Peyer's patch (tissue), 4 donors: ENCODE measurements around the gene VPS50. TPM values are rescaled to one million over a fixed set of nuclear protein-coding genes. Genes with fewer than 3 reads are reported as not detected.
A peak's percentile ranks its signal among the peaks of the same experiment; 100 is the strongest.

Experiments
- DNase-seq, 3 donors: peaks; one replicate each; pipeline ENCODE4 v3.0.0-alpha.2; 2017 to 2019
- H3K27ac ChIP-seq, 4 donors: fragments of 200-600 bp; sonication (generic); one replicate each; pipeline ENCODE4 v1.5.1; 2016 to 2019
- H3K27me3 ChIP-seq, 2 donors: fragments of 200-600 bp; sonication (generic); one replicate each; pipeline ENCODE4 v1.5.1; 2019
- H3K36me3 ChIP-seq, 3 donors: fragments of 200-600 bp; sonication (generic); one replicate each; pipeline ENCODE4 v1.5.1; 2016 to 2019
- H3K4me1 ChIP-seq, 4 donors: fragments of 200-600 bp; sonication (generic); one replicate each; pipeline ENCODE4 v1.5.1; 2016 to 2019
- H3K4me3 ChIP-seq, 4 donors: fragments of 200-600 bp; sonication (generic); 1 replicate in 3 of 4; 2 replicates in 1 of 4; pipeline ENCODE4 v1.5.1; 2016 to 2019; ENCODE audit warnings: mild to moderate bottlenecking in 1 of 4
- H3K9me3 ChIP-seq, 4 donors: fragments of 200-600 bp; sonication (generic); one replicate each; pipeline ENCODE4 v1.5.1; 2016 to 2019; ENCODE audit warnings: mild to moderate bottlenecking in 1 of 4
- POLR2A ChIP-seq, 2 donors: fragments of 450-650 bp; IDR thresholded peaks; one replicate each; pipeline ENCODE4 v1.5.1; 2017; ENCODE audit warnings: antibody characterized with exemption in 2 of 2, mild to moderate bottlenecking in 2 of 2, moderate library complexity in 2 of 2
- total RNA-seq, 4 donors: library from RNA; depleted of rRNA; stranded (reverse); fragments of >200 nt; gene quantifications; one replicate each; pipeline ENCODE4 v1.1.0, GENCODE V29; 2016
- TF ChIP-seq, protein P1 (sequence below), 6 experiments: fragments of 450-650 bp in 4 of 6; fragments of 200-600 bp in 2 of 6; sonication (generic) in 1 of 6; IDR thresholded peaks; one replicate each; pipeline ENCODE4 v1.5.1; 2017 to 2019; ENCODE audit warnings: antibody characterized with exemption in 6 of 6, mild to moderate bottlenecking in 3 of 6, moderate library complexity in 1 of 6

The VPS50 gene
- total RNA-seq, 4 donors from 2014 or later, result 16.1 to 28.9 (median 20.9) TPM

DNA sequence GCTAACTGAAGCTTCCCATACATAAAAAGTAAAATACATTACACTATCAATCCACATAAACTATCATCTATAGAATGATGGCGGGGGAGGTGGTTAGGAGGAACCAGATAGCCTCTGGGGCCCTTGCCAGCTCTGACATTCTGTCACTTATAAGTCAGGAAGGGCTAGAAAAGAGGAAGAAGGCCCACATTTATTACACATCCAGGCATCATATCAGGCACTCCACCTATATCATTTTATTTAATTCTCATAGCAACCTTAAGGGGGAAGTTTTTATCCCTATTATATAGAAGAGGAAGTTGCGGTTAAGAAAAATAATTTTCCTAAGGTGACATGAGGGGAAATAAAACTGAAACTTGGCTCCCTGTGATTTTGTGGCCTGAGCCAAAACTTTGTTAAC lies 35.8 kb upstream of the VPS50 start:
- no peak overlapping the region for H3K4me3 ChIP-seq
- H3K27ac ChIP-seq, result no peak overlapping the region
- no peaks in the 10 kb centered on the region for H3K27me3 ChIP-seq
- DNase-seq, result no peak
- TF ChIP-seq, protein P1, sequence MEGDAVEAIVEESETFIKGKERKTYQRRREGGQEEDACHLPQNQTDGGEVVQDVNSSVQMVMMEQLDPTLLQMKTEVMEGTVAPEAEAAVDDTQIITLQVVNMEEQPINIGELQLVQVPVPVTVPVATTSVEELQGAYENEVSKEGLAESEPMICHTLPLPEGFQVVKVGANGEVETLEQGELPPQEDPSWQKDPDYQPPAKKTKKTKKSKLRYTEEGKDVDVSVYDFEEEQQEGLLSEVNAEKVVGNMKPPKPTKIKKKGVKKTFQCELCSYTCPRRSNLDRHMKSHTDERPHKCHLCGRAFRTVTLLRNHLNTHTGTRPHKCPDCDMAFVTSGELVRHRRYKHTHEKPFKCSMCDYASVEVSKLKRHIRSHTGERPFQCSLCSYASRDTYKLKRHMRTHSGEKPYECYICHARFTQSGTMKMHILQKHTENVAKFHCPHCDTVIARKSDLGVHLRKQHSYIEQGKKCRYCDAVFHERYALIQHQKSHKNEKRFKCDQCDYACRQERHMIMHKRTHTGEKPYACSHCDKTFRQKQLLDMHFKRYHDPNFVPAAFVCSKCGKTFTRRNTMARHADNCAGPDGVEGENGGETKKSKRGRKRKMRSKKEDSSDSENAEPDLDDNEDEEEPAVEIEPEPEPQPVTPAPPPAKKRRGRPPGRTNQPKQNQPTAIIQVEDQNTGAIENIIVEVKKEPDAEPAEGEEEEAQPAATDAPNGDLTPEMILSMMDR (IDR thresholded peaks at IDR 0.05), result no peak
- no peak for TF ChIP-seq POLR2A (IDR thresholded peaks at IDR 0.05)
- H3K4me1 ChIP-seq, result no peaks in the 10 kb centered on the region
- no peaks in the 10 kb centered on the region for H3K36me3 ChIP-seq
- H3K9me3 ChIP-seq, result no peaks in the 10 kb centered on the region

DNA sequence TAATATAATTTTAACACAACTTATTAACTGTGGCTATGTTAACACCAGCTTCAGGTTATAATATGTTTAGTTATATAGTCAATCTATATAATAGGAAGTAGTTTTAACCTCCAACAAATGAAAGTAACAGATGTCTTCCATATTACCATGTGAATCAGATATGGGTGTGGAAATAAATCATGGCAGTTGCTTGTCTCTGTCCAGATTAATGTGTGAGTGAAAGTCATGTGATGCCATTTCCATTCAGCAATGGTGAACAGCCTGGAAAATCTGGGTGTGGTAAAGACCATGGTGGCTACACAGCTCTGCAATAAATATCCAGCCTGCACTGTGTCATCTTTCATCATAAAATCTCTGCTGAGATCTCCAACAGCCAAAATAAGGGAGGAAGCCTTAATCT lies 33.7 kb upstream of the VPS50 start:
- Histone ChIP-seq H3K4me1 (no peaks in the 10 kb centered on the region), H3K27me3 (no peaks in the 10 kb centered on the region), H3K9me3 (no peaks in the 10 kb centered on the region), H3K4me3 (no peak overlapping the region), H3K36me3 (no peaks in the 10 kb centered on the region), H3K27ac (no peak overlapping the region)
- TF ChIP-seq, protein P1 (IDR thresholded peaks at IDR 0.05), result no peak
- no peak for TF ChIP-seq POLR2A (IDR thresholded peaks at IDR 0.05)
- DNase-seq, result no peak

DNA sequence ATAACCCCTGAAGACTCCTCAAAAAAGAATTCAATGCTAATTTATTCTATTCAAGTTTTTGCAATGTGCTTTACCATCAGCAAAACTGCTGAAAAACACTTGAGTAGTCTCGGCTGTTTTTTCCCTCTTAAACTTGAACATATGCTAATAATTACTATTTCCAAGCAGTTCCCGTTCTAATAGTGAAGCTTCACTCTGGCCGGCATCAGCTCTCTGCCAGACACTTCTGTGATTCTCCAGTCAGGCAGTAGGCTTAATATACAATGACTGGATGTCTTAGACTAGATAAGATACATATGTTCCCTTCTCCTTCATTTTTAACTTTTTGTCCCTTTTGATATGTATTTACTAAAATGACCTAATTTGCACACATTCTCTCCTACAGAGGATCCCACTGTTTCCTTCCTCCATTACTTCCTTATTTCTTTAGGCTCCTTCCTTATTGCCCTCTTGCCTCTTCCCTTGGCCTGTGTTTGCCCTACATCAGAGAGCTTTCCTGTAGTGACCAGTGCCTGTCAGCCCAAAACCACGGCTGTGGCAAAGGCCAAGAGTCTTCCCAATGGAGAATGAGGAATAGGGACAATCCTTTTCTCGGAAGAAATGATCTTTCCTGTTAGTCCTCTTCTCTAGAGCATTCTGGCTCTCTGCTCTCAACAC lies 29.4 kb upstream of the VPS50 start:
- Histone ChIP-seq H3K36me3 (no peaks in the 10 kb centered on the region), H3K27me3 (no peaks in the 10 kb centered on the region), H3K4me1 (no peaks in the 10 kb centered on the region), H3K4me3 (no peak overlapping the region), H3K27ac (no peak overlapping the region), H3K9me3 (no peaks in the 10 kb centered on the region)
- TF ChIP-seq, protein P1 (IDR thresholded peaks at IDR 0.05), result no peak
- no peak for TF ChIP-seq POLR2A (IDR thresholded peaks at IDR 0.05)
- no peak for DNase-seq

DNA sequence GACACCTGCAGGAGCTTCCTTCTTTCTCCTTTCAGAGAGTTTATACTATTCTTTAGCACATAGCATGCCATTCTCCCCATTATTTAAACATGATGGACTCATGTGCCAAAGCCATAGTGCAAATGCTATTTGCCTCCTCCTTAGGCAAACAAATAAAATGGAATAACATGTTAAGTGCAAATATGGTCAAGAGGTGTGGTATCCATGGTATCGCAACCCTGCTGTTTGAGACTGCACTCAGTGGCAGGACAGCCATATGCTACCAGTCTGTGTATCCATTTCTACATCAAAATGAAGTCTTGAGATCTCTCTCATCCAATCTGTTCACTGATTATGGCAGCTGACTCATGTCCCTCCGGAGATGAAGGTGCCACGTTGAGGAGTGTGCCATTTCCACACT lies 28.7 kb upstream of the VPS50 start:
- no peak overlapping the region for H3K27ac ChIP-seq
- TF ChIP-seq, protein P1 (IDR thresholded peaks at IDR 0.05), result no peak
- TF ChIP-seq POLR2A (IDR thresholded peaks at IDR 0.05), result no peak
- H3K4me3 ChIP-seq, result no peak overlapping the region
- DNase-seq, result peak in 1 of 3 donors; percentile 49
- H3K36me3 ChIP-seq, result no peaks in the 10 kb centered on the region
- H3K9me3 ChIP-seq, result no peaks in the 10 kb centered on the region
- no peaks in the 10 kb centered on the region for H3K4me1 ChIP-seq
- no peaks in the 10 kb centered on the region for H3K27me3 ChIP-seq

DNA sequence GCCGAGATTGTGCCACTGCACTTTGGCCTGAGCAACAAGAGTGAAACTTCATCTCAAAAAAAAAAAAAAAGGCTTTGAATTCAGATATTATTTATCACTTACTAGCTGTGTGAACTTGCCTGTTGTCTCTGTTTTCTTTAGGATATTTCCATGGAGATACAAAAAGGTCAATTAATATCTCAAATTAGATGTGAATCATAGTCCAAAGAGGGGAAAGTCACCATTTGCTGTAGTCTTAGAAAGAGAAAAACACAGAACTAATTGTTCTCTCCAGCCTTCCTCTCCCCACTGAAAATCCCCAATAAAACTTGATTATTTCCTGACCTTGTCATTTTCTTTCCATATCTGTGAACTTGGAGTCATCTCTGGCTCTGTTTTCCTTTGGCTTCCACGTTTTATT lies 27.1 kb upstream of the VPS50 start:
- H3K4me3 ChIP-seq, result no peak overlapping the region
- no peak for DNase-seq
- H3K27ac ChIP-seq, result no peak overlapping the region
- no peaks in the 10 kb centered on the region for H3K27me3 ChIP-seq
- no peak for TF ChIP-seq POLR2A (IDR thresholded peaks at IDR 0.05)
- TF ChIP-seq, protein P1 (IDR thresholded peaks at IDR 0.05), result no peak
- no peaks in the 10 kb centered on the region for H3K4me1 ChIP-seq
- H3K36me3 ChIP-seq, result no peaks in the 10 kb centered on the region
- no peaks in the 10 kb centered on the region for H3K9me3 ChIP-seq
